Natural killer cell (primary cell): ENCODE data around the gene CORO2A. TPM values are rescaled to one million over a fixed set of nuclear protein-coding genes. Genes with fewer than 3 reads are reported as not detected.
"Not testable (repeated sequence)": the region's sequence is repeated elsewhere in the genome, so short reads cannot be mapped to it uniquely, and the experiment has no call there.

Source experiments
- ATAC-seq, 3 donors: fragments of 150-1000 bp in 2 of 3; fragments of 200-7000 bp in 1 of 3; cut with Tn5 transposase; 1 replicate in 1 of 3; 2 replicates in 2 of 3; pipeline ENCODE4 v1.10.0; 2021; ENCODE audit warnings: mild to moderate bottlenecking in 2 of 3, moderate library complexity in 2 of 3
- DNase-seq, 2 donors: peaks; one replicate each; pipeline versions ENCODE4 v3.0.0 to v3.0.0-alpha.2; 2013 to 2021; ENCODE audit warnings: mixed read lengths in 1 of 2
- H3K27ac ChIP-seq: one replicate; pipeline ENCODE4 v1.5.1; 2013; ENCODE audit warnings: mild to moderate bottlenecking, low read length
- H3K27me3 ChIP-seq: one replicate; pipeline ENCODE4 v1.6.1; 2013; ENCODE audit warnings: low read length; ENCODE audit not compliant: control insufficient read depth, insufficient read depth
- H3K36me3 ChIP-seq: one replicate; pipeline ENCODE4 v1.6.1; 2013; ENCODE audit warnings: low read length; ENCODE audit not compliant: control insufficient read depth, insufficient read depth
- H3K4me1 ChIP-seq: one replicate; pipeline ENCODE4 v1.6.1; 2013; ENCODE audit warnings: low read length; ENCODE audit not compliant: control insufficient read depth, insufficient read depth
- H3K4me3 ChIP-seq: one replicate; pipeline ENCODE4 v1.5.1; 2013; ENCODE audit warnings: low read length
- H3K9me3 ChIP-seq: one replicate; pipeline ENCODE4 v1.6.1; 2013; ENCODE audit warnings: low read length; ENCODE audit not compliant: control insufficient read depth, insufficient read depth
- H3K27ac Mint-ChIP-seq, 2 donors: one replicate each; pipeline ENCODE4 v1.8.0; 2022; ENCODE audit warnings: mild to moderate bottlenecking in 2 of 2, mixed read lengths in 2 of 2, moderate library complexity in 1 of 2
- H3K27me3 Mint-ChIP-seq, 2 donors: one replicate each; pipeline ENCODE4 v1.8.0; 2022; ENCODE audit warnings: low read depth in 2 of 2, mixed read lengths in 2 of 2
- H3K36me3 Mint-ChIP-seq: one replicate; pipeline ENCODE4 v1.8.0; 2022; ENCODE audit warnings: mixed read lengths
- H3K4me1 Mint-ChIP-seq, 2 donors: one replicate each; pipeline ENCODE4 v1.8.0; 2022; ENCODE audit warnings: mixed read lengths in 2 of 2
- H3K4me3 Mint-ChIP-seq: one replicate; pipeline ENCODE4 v1.8.0; 2022; ENCODE audit warnings: mild to moderate bottlenecking, moderate library complexity, mixed read lengths
- H3K9me3 Mint-ChIP-seq, 2 donors: one replicate each; pipeline ENCODE4 v1.8.0; 2022; ENCODE audit warnings: mixed read lengths in 2 of 2
- WGBS: methylation state at CpG from one replicate; pipeline ENCODE4 v1.1.7; 2013; ENCODE audit warnings: missing lambda C conversion rate; ENCODE audit not compliant: insufficient coverage; 5-methylcytosine and 5-hydroxymethylcytosine counted together
- intact Hi-C: fragments of 100-400 bp; cut with micrococcal nuclease; formaldehyde crosslinking; loops from one replicate; pipeline ENCODE4 v1.14.2; 2022
- total RNA-seq, 4 donors: library from RNA; stranded (reverse); fragments of 120-200 nt in 1 of 4; gene quantifications; one replicate each; pipeline versions ENCODE4 v1.2.3 to v1.2.4, GENCODE V29; 2013 to 2022
- TF ChIP-seq, protein P1 (sequence below): fragments of 200-600 bp; IDR thresholded peaks from one replicate; pipeline ENCODE4 v1.8.0; 2022; ENCODE audit warnings: antibody characterized with exemption

The CORO2A gene
- total RNA-seq, 3 donors from 2014 or later (not counting 1 experiment from before 2014, with no cell fraction given), result 1.9 to 3.6 (median 2.3) TPM

DNA sequence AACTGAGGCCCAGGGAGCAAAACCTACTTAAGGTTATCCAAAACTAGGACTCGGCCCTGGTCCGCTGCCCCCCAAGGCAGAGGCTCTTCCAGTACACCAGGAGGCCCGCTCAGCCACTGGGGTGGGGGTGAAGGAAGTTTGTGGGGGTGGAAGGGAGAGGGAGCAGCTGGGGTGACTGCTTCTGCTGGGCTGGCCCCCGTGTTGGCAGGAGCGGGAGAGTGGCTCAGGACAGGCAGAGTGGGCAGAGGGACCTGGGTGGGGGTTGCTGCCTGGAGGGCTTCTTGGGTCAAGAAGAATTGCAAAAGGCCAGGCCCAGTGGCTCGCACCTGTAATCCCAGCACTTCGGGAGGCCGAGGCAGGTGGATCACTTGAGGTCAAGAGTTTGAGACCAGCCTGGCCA, 65.2 kb downstream of the CORO2A start:
- Histone ChIP-seq H3K27ac (no peak overlapping the region), H3K4me3 (no peak overlapping the region), H3K4me1 (peaks cover 18% of the 10 kb centered on the region), H3K9me3 (no peaks in the 10 kb centered on the region), H3K27me3 (no peaks in the 10 kb centered on the region), H3K36me3 (no peaks in the 10 kb centered on the region)
- Mint-ChIP-seq H3K4me1 (peaks cover 0 to 12% of the 10 kb centered on the region in 2 donors), H3K4me3 (no peak overlapping the region), H3K36me3 (no peaks in the 10 kb centered on the region), H3K9me3 (no peaks in the 10 kb centered on the region), H3K27ac (no peak overlapping the region), H3K27me3 (no peaks in the 10 kb centered on the region)
- intact Hi-C loops, result no loop called here
- no peak for ATAC-seq
- TF ChIP-seq, protein P1, sequence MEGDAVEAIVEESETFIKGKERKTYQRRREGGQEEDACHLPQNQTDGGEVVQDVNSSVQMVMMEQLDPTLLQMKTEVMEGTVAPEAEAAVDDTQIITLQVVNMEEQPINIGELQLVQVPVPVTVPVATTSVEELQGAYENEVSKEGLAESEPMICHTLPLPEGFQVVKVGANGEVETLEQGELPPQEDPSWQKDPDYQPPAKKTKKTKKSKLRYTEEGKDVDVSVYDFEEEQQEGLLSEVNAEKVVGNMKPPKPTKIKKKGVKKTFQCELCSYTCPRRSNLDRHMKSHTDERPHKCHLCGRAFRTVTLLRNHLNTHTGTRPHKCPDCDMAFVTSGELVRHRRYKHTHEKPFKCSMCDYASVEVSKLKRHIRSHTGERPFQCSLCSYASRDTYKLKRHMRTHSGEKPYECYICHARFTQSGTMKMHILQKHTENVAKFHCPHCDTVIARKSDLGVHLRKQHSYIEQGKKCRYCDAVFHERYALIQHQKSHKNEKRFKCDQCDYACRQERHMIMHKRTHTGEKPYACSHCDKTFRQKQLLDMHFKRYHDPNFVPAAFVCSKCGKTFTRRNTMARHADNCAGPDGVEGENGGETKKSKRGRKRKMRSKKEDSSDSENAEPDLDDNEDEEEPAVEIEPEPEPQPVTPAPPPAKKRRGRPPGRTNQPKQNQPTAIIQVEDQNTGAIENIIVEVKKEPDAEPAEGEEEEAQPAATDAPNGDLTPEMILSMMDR, result no peak
- WGBS, result 99% methylated on average over 8 of the region's 8 CpGs
- no peak for DNase-seq

DNA sequence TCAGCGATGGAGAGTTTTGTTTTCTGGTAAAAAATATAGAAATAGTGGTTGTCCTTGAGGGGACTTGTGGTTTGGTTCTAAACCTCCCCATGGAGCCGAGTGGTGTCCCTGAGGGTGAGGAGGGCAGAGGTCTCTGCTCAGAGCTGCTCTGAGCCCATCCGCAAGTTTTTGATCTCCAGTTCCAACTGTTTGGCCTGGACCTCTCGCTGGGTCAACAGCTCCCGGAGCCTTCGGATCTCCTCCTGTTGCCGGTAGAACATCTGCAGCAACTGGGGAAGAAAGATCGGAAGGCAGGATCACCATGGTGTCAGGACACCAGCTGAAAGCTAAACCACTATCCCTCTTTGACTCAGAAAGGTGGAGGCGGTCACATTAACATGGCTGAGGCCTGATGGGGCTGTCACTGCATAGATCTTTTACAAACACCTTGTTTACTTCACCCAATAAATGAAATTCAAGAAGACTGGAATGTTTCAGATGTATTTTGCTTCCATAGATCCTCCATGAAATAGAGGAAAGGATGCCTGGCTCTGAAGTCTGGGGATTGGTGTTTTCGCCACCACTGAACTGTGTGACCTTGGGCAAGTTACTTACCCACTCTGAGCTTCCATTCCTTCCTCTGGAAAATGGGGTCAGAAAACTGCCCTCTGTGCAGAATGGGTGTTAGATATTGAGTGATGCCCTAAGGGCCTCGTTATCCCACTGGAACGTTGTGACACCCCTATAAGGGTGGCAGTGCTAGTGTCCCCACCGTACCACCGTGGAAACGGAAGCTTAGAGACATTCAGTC, 67.6 kb downstream of the CORO2A start:
- intact Hi-C loops, result no loop called here
- TF ChIP-seq, protein P1, result no peak
- no peaks in the 10 kb centered on the region for H3K36me3 Mint-ChIP-seq
- Histone ChIP-seq H3K4me3 (no peak overlapping the region), H3K9me3 (no peaks in the 10 kb centered on the region), H3K27me3 (no peaks in the 10 kb centered on the region), H3K4me1 (peaks cover 27% of the 10 kb centered on the region), H3K36me3 (no peaks in the 10 kb centered on the region), H3K27ac (no peak overlapping the region)
- H3K4me1 Mint-ChIP-seq, result peaks cover 15 to 18% of the 10 kb centered on the region in 2 donors
- H3K4me3 Mint-ChIP-seq, result no peak overlapping the region
- H3K9me3 Mint-ChIP-seq, result no peaks in the 10 kb centered on the region
- WGBS, result 95% methylated on average over 15 of the region's 15 CpGs
- ATAC-seq (no peak), DNase-seq (no peak)
- H3K27ac Mint-ChIP-seq, result no peak overlapping the region
- no peaks in the 10 kb centered on the region for H3K27me3 Mint-ChIP-seq

DNA sequence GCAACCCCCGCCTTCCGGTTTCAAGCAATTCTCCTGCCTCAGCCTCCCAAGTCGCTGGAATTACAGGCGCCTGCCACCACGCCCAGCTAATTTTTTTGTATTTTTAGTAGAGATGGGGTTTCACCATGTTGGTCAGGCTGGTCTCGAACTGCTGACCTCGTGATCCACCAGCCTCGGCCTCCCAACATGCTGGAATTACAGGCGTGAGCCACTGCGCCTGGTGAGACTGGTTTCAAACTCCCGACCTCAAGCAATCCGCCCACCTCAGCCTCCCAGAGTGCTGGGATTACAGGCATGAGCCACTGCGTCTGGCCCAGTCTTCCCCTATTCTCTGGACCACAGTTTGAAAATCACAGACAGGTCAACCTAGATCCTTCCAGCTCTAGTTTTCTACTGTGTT, 68.3 kb downstream of the CORO2A start:
- H3K36me3 ChIP-seq, H3K27ac Mint-ChIP-seq, DNase-seq, H3K9me3 Mint-ChIP-seq, H3K4me3 Mint-ChIP-seq, H3K9me3 ChIP-seq, H3K4me3 ChIP-seq, ATAC-seq, H3K36me3 Mint-ChIP-seq, intact Hi-C loops, H3K27ac ChIP-seq, H3K27me3 ChIP-seq, H3K27me3 Mint-ChIP-seq: not testable (repeated sequence)
- 95% methylated on average over 13 of the region's 13 CpGs for WGBS
- peaks cover 18 to 21% of the 10 kb centered on the region in 2 donors for H3K4me1 Mint-ChIP-seq
- H3K4me1 ChIP-seq, result peaks cover 26% of the 10 kb centered on the region

DNA sequence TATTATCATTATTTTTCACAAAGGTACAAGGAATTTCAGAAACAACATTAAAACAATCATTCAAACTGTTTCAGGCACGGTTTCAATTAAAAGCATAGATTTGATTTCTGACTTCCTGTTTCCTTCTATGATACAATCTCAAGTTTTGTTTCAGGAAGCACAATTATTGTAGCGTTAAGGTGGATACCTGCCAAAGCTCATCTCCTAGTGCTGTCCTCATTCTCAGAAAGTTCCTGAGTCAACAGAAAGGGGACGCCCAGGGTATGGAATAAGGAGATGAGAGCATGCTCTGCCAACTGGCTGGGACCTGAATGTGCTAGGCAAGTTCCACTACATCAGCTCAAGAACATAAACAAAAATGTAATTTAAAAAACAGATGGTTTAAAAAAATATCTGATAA, 71.4 kb downstream of the CORO2A start:
- peaks cover 30% of the 10 kb centered on the region for H3K4me1 ChIP-seq
- peak overlapping the region; percentile 92 to 95 for H3K27ac Mint-ChIP-seq
- 22% methylated on average over 3 of the region's 3 CpGs for WGBS

More for the DNA sequence above, 71.4 kb downstream of the CORO2A start:
- TF ChIP-seq, protein P1, result no peak
- Histone ChIP-seq H3K27me3 (no peaks in the 10 kb centered on the region), H3K4me3 (no peak overlapping the region), H3K36me3 (peaks cover 2% of the 10 kb centered on the region), H3K27ac (no peak overlapping the region), H3K9me3 (no peaks in the 10 kb centered on the region)
- ATAC-seq (no peak), DNase-seq (peak in 1 of 2 donors; percentile 56)
- peaks cover 33 to 34% of the 10 kb centered on the region in 2 donors for H3K4me1 Mint-ChIP-seq
- peak overlapping the region; percentile 91 for H3K4me3 Mint-ChIP-seq
- intact Hi-C loops, result no loop called here
- no peaks in the 10 kb centered on the region for H3K36me3 Mint-ChIP-seq
- no peaks in the 10 kb centered on the region for H3K27me3 Mint-ChIP-seq
- H3K9me3 Mint-ChIP-seq, result no peaks in the 10 kb centered on the region
